NK-92 (cell line): Measurements from ENCODE around the gene NUMB.
A peak's percentile ranks its signal among the peaks of the same experiment; 100 is the strongest.

Experiments
- DNase-seq: peaks from one replicate; lab custom pipeline; 2025; ENCODE audit not compliant: unreplicated experiment; lab: John Stamatoyannopoulos, UW

The NUMB gene

DNA sequence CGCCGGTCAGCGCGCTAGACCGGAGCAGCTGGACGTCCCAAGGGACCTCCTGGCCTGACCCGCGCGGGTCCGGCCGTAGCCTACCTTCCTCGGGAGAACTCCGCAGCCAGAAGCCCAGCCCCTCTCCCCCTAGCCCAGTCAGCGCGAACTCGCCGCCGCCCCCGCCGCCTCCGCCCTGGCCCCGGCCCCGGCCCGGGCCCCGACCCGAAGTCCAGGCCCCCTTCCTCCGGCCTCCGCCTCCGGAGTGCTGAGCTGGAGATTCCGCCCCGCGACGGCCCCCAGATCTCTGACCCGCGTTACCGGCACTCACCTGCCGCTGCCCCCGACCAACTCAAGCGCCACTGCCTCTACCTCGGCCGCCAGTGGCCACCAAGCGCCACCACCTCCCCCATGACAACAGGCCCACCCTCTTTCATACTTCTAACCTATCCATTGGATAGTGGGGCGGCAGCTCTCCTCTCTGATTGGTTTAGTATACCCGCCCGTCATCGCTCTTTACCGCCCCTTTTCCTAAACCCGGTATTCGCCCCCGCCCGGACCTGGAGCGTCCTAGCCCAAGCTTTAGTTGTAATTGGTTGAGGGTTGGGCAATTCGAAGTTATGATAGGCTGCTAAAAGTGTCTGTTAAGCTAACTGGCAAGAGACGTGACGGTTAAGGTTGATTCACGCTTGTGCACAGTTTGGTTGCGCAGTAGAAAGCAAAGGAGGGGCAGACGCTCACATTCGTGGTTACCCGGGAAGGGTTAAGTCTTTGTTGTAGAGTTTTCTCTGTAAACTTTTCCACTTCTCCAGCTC is at the start of gene NUMB:
Gene NUMB (minus strand): TSS at position 364 of the 794 bp plus-strand sequence. CDS start 102,795 bp downstream, outside the sequence.
- peak; percentile 75 for DNase-seq

DNA sequence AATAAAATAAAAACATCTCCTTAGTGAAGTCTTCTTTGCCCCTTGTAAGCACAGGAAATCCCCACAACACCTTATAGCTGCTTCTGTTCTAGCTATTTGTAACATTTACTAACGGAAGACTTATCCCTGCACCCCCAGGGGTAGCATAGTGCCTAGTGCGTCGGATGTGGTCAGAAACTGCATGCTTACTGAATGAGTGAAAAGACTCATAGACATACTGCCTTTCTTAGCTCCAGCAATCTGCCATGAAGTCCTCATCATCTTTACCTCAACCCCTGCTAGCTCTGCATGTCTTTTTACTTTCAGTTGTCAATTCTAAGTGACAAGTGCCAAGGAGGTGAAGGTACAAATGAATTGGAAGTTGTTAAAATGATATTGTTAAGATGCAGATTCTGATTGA is 45.3 kb upstream of the NUMB start:
- no peak for DNase-seq

DNA sequence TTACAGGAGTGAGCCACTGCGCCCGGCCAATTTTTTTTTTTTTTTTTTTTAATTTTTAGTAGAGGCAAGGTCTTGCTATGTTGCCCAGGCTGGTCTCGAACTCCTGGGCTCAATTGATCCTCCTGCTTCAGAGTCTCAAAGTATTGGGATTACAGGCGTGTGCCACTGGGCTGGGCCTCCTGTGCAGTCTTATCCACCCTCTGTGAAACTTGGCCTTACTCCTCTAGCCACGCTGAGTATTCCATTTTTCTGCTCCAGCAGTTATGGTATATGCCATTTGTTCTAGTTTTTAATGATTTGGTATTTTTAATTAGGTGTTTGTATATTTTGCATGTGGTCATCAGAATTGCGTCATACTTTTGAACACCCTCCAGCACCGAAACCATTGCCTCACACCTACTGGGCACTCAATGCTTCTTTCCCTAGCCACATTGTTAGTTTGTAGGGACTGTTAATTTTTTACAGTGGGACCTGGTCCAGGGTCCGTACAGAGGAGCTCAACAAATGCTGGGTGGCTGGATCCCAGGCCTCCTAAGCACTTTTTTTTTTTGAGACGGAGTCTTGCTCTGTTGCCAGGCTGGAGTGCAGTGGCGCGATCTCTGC is 43.8 kb upstream of the NUMB start:
- no peak for DNase-seq

DNA sequence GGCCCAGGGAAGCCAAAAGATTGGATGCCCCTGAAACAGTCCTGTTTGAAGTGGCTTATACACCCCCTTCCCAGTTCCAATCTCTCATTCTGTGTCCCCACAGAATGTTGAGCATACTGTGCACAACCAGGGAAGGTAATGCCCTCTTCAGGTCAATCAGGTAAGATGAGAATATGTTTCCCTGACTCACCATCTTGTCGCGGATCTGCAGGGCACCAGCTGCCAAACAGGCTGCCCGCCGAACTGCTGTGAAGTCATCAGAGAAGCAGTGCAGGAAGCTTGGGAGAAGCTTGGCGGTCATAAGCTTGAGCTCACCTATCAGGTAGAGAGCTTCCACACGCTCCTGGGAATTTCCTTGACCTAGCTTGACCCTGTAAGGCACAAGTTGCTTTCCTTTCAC is 42.0 kb upstream of the NUMB start:
- no peak for DNase-seq

DNA sequence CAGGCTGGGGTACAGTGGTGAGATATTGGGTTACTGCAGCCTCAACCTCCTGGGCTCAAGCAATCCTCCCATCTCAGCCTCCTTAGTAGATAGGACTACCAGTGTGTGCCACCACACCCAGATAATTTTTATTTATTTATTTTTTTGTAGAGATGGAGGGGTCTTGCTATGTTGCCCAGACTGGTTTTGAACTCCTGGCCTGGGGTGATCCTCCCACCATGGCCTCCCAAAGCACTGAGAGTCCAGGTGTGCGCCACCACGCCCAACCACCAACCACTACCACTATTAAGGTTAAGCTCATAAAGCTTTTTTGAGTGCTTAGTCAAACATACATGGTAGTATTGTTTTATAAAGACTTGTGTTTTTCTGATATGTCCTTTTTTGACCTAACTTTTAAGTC is 36.2 kb upstream of the NUMB start:
- no peak for DNase-seq

DNA sequence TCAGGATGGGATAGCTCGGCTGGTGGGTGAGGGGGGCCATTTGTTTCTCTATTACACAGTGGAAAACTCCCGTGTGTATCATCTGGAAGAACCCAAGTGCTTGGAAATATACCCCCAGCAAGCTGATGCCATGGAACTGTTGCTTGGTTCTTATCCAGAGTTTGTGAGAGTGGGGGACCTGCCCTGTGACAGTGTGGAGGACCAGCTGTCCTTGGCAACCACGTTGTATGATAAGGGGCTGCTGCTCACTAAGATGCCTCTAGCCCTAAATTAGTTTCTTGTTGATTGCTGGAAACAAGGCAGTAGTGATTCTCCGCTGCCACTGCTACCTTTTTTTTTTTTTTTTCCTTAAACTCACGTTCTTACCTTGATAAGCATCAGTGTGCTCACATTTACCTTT is 34.3 kb upstream of the NUMB start:
- no peak for DNase-seq

DNA sequence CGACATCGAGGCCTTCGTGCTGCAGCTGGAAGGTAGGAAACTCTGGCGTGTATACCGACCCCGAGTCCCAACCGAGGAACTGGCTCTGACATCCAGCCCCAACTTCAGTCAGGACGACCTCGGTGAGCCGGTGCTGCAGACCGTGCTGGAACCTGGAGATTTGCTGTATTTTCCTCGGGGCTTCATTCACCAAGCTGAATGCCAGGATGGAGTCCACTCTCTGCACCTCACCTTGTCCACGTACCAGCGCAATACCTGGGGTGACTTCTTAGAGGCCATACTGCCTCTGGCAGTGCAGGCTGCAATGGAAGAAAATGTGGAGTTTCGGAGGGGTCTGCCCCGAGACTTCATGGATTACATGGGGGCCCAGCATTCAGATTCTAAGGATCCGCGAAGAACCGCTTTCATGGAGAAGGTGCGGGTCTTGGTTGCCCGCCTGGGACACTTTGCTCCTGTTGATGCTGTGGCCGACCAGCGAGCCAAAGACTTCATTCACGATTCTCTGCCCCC is 33.8 kb upstream of the NUMB start:
- no peak for DNase-seq

DNA sequence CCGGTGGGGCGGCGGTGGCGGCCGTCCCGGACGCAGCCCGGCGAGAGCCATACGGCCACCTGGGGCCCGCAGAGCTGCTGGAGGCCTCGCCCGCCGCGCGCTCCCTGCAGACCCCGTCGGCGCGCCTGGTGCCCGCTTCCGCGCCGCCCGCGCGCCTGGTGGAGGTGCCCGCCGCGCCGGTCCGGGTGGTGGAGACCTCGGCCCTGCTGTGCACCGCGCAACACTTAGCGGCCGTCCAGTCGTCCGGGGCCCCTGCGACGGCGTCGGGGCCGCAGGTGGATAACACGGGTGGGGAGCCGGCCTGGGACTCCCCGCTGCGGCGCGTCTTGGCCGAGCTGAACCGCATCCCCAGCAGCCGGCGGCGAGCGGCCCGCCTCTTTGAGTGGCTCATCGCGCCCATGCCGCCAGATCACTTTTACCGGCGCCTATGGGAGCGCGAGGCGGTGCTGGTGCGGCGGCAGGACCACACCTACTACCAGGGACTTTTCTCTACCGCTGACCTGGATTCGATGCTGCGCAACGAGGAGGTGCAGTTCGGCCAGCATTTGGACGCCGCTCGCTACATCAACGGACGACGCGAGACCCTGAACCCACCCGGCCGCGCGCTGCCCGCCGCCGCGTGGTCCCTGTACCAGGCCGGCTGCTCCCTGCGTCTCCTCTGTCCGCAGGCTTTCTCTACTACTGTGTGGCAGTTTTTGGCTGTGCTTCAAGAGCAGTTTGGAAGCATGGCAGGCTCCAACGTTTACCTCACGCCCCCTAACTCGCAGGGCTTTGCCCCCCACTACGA is 33.1 kb upstream of the NUMB start:
- DNase-seq, result no peak

DNA sequence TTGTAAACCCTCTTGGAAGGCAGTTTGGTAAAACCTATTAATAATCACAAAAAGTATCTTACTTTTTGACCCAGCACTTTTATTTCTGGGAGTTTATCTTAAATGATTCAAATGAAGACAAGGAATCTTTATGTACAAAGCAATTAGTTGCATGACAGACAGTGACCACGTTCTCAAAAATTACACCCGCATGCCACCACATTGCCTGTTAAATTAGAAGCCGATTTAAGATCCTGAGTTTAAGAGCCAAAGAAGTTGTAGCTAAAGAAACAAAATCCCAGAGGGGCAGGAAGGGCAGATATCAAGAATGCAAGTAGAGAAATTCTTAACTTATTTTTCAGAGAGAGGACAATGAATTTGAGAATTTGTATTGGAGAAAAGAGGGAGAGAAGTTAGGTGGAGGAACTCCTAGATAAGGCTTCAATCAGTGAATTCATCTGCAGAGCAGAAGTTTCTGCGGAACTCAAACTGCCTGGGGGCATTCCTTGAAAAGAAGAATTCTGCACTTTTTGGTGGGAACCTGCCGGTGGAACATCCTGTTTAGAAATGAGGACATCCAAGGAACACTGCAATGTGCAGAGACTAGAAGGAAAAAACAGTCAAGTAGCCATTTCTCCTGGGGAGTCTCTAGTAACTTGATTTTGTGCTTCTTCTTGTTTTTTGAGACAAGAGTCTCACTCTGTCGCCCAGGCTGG is 31.3 kb upstream of the NUMB start:
- DNase-seq, result no peak

DNA sequence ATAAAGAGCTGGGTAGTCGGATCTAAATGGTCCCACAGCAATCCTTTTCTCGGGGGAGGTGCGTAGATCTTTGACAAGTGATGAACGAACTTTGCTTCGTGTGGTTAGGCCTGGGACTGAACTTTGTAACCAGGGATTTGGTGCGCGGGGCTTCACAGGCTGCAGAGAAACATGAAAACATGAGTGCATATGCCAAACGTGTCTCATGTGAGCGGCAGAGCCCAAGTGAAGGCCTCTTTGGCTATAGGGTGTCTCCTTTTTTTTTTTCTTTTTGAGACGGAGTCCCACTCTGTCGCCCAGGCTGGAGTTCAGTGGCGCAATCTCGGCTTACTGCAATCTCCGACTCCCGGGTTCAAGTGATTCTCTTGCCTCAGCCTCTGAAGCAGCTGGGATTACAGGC is 20.3 kb upstream of the NUMB start:
- DNase-seq, result no peak

DNA sequence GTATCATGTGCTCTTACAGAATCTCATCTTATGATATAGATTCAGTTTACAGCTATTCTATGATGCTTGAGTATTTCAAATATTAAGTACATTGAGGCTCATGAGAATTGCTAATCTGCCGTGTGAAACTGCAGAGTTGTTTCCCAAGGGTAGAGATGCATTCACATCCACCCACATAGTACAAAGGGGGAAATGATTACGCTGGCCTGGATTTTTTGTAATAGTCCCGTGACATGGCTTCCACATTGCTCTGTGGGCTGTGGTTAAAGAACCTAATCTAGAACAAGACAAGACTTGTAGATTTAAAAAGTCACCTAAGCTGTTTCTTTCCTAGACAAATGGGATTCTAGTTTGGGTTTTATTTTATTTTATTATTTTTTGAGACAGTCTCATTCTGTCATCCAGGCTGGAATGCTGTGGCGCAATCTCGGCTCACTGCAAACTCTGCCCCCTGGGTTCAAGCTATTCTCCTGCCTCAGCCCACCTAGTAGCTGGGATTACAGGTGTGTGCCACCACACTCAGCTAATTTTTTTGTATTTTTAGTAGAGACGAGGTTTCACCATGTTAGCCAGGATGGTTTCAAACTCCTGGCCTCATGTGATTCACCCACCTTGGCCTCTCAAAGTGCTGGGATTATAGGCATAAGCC is 19.4 kb upstream of the NUMB start:
- DNase-seq, result no peak

DNA sequence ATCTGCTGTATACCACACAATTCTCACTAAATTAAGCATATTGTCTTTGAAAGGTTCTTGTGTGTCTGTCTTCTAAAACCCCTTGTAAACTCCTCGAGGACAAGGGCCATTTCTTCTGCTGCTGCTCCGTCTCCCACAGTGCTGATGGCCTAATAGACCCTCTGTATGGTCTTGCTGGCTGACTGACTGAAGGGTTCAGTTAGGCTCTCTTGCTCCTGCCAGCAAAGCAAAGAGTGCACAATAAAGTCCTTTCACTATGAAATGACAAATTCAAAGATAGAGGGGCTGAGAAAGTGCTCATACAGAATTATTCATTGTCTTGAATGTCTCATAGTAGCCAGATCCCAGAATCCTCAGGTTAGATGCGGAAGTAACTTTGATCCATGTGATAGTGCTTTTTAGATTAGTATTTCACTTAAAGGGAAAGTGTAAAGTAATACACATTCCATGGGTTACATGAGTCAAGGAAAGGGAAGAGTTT is 18.1 kb upstream of the NUMB start:
- no peak for DNase-seq

DNA sequence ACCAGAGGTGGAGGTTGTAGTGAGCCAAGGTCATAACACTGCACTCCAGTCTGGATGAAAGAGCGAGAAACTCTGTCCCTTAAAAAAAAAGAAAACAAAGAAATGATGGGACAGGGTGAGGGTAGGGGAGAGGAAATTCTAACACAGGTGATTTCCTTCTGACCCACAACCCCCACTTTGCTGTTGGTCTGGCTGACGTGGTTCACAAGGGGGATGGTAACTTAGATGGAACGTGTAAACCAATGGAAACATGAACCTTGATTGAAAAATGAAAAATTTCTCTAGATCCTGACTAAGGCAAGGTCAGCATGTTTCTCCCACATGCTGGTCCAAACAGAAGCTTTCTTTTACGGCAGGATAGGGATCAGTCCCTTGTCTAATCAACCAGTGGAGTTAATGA is 16.6 kb upstream of the NUMB start:
- DNase-seq, result no peak

DNA sequence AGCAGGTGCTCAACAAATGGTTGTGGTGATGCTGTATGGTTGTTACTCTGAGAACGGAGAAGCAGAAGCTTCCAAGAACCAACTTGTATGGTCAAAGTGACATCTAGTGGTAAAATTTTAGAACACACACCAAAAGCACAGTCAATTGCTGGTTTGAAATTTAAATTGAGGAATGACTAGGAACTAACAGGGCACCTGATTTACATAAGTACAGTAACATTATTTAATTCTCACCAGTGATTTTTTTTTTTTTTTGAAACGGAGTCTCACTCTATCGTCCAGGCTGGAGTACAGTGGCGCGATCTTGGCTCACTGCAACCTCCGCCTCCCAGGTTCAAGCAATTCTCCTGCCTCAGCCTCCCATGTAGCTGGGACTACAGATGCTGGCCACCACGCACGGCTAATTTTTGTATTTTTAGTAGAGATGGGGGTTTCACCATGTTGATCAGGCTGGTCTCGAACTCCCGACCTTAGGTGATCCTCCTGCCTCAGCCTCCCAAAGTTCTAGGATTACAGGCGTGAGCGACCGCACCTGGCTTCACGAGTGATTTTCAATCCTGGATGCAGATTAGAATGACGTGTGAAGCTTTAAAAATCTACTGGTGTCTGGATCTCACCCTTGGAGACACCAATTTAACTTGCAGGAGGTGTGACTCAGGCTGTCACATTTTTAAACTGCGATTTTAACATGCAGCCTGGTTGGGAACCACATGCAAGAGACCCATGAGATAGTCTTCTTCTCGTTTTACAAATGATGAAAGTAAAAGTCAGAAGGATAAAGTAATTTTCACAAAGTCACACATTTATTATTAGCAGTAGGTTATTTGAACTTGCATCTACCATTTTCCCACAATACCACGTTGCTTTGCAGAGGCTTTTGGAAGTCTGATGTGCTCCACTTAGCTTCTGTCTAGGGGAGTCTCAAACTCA is 14.1 kb upstream of the NUMB start:
- DNase-seq, result no peak

DNA sequence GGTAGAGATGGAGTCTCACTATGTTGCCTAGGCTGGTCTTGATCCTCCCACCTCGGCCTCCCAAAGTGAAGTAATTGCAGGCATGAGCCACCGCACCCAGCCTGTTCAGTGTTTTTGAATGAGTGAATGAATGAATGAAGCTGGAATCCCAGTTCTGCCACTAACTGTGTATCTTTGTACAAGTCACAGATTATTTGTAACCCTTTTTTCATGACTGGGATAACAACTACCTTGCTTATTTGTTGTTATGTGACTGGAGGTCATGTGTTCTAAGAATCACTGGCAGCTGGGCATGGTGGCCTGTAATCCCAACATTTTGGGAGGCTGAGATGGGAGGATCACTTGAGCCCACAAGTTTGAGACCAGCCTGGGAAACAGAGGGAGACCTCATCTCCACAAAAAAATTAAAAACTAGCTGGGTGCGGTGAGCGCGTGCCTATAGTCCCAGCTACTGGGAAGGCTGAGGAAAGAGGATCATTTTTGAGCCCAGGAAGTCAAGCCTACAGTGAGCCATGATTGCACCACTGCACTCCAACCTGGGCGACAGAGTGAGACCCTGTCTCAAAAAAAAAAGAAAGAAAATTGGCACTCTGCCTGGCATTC is 13.3 kb upstream of the NUMB start:
- DNase-seq, result no peak

DNA sequence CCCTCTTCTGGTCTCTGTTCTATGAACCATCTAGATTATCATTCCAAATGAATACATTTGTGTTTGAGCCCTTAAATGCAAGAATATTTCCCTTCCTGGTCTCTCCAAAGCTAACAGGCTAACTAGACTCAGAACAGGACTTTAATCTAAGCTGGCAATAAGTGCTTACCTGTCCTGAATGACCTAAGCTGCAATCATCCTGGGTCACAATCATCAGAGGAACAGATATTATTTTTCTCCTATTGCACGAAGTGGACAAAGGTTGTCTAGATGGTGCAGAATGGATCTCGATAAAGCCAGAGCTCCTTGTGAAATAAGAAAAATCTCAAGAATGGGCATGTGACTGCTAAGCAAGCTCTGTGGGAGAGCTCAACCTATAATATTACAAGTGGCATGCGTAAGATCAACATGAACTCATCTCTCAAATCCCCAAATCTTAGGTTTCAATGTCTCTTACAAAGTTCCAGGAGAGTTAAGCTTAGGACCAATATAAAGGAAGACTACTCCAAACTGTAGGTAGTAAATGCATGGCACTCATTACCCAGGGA is 10.6 kb upstream of the NUMB start:
- no peak for DNase-seq

DNA sequence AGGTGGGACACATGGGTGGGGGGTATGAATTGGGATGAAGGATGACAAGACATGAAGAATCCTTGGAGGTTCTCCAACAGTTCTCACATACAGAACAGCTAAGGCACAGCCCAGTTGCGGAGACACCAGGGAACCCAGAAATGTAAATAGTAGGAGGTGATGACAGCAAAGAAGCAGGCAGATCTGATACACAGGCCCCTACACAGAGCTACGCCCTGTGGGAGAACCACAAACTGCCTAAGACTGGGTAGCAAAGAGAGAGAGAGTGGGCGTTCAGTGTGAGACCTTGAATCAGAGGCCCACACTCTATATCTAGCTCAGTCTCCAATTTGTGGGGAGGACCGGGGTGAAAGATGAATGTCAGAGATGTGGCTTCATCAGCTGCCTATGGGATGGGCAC is 9.5 kb upstream of the NUMB start:
- DNase-seq, result no peak

DNA sequence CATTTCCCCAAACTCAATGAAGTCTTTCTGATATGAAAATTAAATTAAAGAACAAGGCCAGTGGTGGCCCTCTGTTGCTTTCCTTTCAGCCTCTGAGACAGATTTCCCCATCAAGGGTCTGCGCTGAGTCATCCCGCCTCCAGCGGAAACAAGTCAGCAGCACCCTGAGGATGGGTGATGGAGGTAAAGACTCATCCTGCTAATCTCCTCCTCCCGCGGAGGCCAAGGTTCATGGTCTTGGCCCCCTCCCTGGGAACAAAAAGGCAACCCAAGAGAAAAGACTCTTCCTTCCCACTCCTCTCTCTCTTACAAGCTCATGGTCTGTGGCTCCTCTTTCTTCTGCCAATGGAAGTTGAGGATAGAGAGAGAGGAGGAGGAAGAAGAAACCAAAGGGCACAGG is 9.0 kb upstream of the NUMB start:
- no peak for DNase-seq

DNA sequence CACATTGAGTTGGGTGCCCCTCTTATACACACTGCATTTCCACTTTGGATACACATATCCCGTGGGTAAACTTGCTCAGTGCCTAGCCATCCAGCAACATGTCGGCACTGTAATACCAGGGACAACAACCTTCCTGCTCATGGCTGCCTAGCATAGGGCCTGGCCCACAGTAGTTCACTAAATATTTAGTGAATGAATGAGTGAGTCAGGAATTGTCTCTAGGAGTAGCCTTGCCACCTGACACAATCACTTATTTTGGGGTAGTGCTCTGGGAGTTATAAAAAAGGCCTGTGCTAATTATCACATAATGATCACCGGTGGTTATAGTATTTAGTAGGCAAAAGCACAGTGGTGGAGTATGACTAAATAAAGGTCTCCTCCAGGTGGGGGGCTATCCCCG is 8.5 kb upstream of the NUMB start:
- no peak for DNase-seq
